HFFc6 (cell line): Measurements from ENCODE around the gene SCD5. TPM values are rescaled to one million over a fixed set of nuclear protein-coding genes. Genes with fewer than 3 reads are reported as not detected.

ENCODE experiments used
- DNase-seq: peaks from one replicate; pipeline ENCODE4 v3.0.0-alpha.2; 2018
- H3K27ac Mint-ChIP-seq: 2 replicates; pipeline ENCODE4 v1.8.0; 2020; ENCODE audit warnings: mild to moderate bottlenecking, mixed read lengths
- H3K27me3 Mint-ChIP-seq: 2 replicates; pipeline ENCODE4 v1.8.0; 2021; ENCODE audit warnings: mild to moderate bottlenecking, moderate library complexity, mixed read lengths; ENCODE audit not compliant: insufficient read depth
- H3K36me3 Mint-ChIP-seq: 2 replicates; pipeline ENCODE4 v1.8.0; 2021; ENCODE audit warnings: low read depth, mixed read lengths
- H3K4me1 Mint-ChIP-seq: 2 replicates; pipeline ENCODE4 v1.8.0; 2020; ENCODE audit warnings: low read depth, mixed read lengths
- H3K4me3 Mint-ChIP-seq: 2 replicates; pipeline ENCODE4 v1.8.0; 2020; ENCODE audit warnings: mild to moderate bottlenecking, moderate library complexity, mixed read lengths
- H3K9me3 Mint-ChIP-seq: 2 replicates; pipeline ENCODE4 v1.8.0; 2020; ENCODE audit warnings: mild to moderate bottlenecking, mixed read lengths
- total RNA-seq, 6 experiments: library from RNA; stranded (reverse); fragmentation: NEBNext Ultra II Directional; extraction: Animal tissue kit (Norgen Biotek cat#: 25700); gene quantifications; 2 replicates in 1 of 6; 3 replicates in 5 of 6; pipeline ENCODE4 v1.2.3, GENCODE V29; 2021
- TF ChIP-seq, protein P1 (sequence below): fragments of 200-600 bp; sonication (generic); IDR thresholded peaks from 2 replicates; pipeline ENCODE4 v1.5.0; 2021; ENCODE audit warnings: antibody characterized with exemption, mild to moderate bottlenecking

The SCD5 gene
- total RNA-seq, 6 experiments from 2014 or later = 28.4 to 36.4 (median 32.0) TPM

DNA sequence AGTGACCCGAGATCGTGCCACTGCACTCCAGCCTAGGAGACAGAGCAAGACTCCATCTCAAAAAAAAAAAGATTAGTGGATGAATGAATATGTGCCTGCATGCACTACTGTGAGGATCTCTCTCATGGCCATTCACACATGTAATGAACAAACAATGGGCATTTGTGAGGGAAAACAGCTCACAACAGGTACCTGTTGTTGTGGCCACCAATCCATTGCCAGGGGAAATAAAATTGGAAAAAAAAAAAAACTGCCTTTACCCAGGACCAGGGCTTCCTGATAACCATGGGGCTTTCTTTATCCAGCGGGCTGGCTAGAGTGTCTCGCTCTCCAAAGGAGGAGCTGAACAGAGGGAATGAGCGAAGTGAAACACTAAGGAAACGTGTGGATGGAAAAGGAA lies 7.4 kb downstream of the SCD5 start:
- no peak for DNase-seq
- H3K36me3 Mint-ChIP-seq = peaks cover 14% of the 10 kb centered on the region; the same call in 1 of the 2 replicates
- no peak overlapping the region for H3K4me3 Mint-ChIP-seq
- H3K27me3 Mint-ChIP-seq = peaks cover 4% of the 10 kb centered on the region; the same call in 1 of the 2 replicates
- H3K4me1 Mint-ChIP-seq = peaks cover 65% of the 10 kb centered on the region
- TF ChIP-seq, protein P1, sequence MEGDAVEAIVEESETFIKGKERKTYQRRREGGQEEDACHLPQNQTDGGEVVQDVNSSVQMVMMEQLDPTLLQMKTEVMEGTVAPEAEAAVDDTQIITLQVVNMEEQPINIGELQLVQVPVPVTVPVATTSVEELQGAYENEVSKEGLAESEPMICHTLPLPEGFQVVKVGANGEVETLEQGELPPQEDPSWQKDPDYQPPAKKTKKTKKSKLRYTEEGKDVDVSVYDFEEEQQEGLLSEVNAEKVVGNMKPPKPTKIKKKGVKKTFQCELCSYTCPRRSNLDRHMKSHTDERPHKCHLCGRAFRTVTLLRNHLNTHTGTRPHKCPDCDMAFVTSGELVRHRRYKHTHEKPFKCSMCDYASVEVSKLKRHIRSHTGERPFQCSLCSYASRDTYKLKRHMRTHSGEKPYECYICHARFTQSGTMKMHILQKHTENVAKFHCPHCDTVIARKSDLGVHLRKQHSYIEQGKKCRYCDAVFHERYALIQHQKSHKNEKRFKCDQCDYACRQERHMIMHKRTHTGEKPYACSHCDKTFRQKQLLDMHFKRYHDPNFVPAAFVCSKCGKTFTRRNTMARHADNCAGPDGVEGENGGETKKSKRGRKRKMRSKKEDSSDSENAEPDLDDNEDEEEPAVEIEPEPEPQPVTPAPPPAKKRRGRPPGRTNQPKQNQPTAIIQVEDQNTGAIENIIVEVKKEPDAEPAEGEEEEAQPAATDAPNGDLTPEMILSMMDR = no peak
- H3K27ac Mint-ChIP-seq = no peak overlapping the region
- H3K9me3 Mint-ChIP-seq = no peaks in the 10 kb centered on the region

DNA sequence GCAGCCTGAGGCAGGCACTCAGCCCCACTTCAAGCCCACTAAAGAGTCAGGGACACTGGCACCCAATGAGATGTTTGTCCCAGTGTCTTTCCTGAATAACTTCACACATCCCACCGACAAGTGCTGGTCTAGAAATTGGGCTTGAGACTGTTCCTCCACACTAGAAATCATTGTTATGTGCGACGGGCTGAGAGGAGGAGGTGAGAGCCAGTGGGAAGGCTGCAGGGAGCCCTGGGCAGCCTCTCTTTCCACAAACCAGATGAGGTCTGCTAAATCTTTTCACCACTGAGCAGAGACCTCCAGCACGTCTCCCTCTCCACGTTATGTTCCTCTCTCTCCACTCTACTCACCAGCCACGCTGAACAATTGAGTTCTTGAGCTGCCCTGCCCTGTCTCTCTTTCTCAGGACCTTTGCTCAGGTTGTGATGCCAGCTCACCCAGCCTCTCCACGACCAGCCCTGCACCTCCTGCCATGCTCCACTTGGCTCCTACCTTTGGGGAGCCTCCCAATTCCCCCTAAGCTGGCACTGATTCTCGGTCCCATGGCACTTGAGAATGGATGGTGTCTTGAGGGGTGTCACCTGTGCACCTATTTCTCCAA lies 8.4 kb downstream of the SCD5 start:
- Mint-ChIP-seq H3K27ac (no peak overlapping the region), H3K36me3 (peaks cover 14% of the 10 kb centered on the region; the same call in 1 of the 2 replicates), H3K27me3 (peaks cover 3% of the 10 kb centered on the region; the same call in 1 of the 2 replicates), H3K9me3 (no peaks in the 10 kb centered on the region), H3K4me3 (no peak overlapping the region), H3K4me1 (peaks cover 70% of the 10 kb centered on the region)
- DNase-seq = no peak
- TF ChIP-seq, protein P1 = no peak

DNA sequence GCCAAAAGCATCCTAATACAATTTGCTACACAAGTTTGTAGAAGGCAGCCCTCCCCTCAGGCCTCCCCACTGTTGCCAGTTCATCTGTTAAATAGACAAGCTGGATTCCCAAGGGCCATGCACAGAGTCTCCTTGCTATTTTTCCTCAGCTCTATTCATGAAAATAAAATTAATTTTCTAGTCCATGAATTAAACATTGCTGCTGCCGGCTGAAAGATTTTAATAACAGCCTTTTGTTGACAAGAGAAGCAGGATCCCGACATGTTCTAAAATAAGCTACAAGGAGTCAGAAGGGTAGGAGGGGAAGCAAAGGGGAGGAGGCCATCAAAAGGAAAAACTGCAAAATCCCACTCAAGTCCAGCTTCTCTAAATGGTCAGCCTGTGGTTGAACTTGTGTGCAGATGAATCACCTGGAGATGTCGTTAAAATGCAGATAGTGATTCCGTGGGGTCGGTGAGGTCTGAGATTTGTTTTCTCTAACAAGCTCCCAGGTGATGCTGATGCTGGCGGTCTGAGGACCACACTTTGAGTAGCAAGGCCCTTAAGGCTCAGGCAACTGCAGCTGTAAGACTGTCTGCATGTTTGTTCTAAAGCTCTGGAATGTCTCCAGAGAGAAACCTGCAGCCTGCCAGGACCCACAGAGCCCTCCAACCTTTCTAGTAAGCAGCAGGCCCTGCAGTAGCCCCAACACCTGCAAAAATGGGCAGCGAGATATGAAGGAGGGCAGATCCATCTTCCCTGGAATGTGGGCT lies 9.4 kb downstream of the SCD5 start:
- peaks cover 79% of the 10 kb centered on the region for H3K4me1 Mint-ChIP-seq
- H3K4me3 Mint-ChIP-seq = no peak overlapping the region

DNA sequence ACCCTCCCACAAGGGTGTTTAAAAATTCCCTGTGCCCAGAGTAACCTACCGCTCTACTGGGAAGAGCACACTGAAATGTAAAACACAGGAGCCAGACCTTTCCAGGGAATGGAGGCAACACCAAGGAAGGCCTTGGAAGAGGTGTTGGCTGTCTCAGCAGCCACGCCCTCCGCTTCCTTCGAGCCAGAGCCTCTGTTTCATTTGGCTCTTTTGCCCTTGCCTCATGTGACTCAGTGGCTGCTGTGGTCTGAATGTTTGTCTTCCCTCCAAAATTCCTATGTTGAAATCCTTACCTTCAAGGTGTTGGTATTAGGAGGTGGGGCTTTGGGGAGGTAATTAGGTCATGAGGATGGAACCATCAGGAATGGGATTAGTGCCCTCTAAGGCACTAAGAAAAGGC lies 11.3 kb downstream of the SCD5 start:
- H3K9me3 Mint-ChIP-seq = no peaks in the 10 kb centered on the region

More for the DNA sequence above, 9.4 kb downstream of the SCD5 start:
- no peak overlapping the region for H3K27ac Mint-ChIP-seq
- H3K9me3 Mint-ChIP-seq = no peaks in the 10 kb centered on the region
- TF ChIP-seq, protein P1 = no peak
- H3K36me3 Mint-ChIP-seq = peaks cover 14% of the 10 kb centered on the region; the same call in 1 of the 2 replicates
- H3K27me3 Mint-ChIP-seq = peaks cover 3% of the 10 kb centered on the region; the same call in 1 of the 2 replicates
- DNase-seq = no peak

DNA sequence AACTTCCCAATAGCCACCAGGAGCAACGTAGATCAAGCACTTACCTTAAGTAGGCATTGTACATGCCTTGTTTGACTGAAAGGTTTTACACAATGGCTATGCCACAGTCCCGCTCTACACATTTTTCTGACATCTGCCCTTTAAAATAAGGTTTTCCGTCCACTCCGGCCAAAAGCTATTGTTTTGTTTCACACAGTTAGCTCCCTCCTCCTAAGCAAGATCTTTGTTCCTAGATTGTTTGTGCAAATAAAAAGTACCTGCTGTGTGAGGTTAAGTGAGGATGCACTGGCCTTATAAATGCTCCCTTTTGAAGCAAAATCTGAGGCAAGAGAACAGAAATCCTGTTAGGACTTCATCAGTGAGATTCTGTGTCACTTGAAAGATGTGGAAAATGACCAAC lies 11.8 kb downstream of the SCD5 start:
- Mint-ChIP-seq H3K4me1 (peaks cover 71% of the 10 kb centered on the region), H3K27ac (no peak overlapping the region), H3K4me3 (no peak overlapping the region), H3K27me3 (peaks cover 3% of the 10 kb centered on the region; the same call in 1 of the 2 replicates), H3K36me3 (peaks cover 14% of the 10 kb centered on the region; the same call in 1 of the 2 replicates), H3K9me3 (no peaks in the 10 kb centered on the region)
- DNase-seq = no peak
- TF ChIP-seq, protein P1 = no peak

More for the DNA sequence above, 11.3 kb downstream of the SCD5 start:
- TF ChIP-seq, protein P1 = no peak
- Mint-ChIP-seq H3K4me3 (no peak overlapping the region), H3K27ac (no peak overlapping the region), H3K4me1 (peaks cover 72% of the 10 kb centered on the region), H3K27me3 (peaks cover 3% of the 10 kb centered on the region; the same call in 1 of the 2 replicates), H3K36me3 (peaks cover 14% of the 10 kb centered on the region; the same call in 1 of the 2 replicates)
- DNase-seq = no peak
